Left kidney (tissue), 8 donors: ENCODE data around the gene SYNPR. TPM values are rescaled to one million over a fixed set of nuclear protein-coding genes. Genes with fewer than 3 reads are reported as not detected.
A peak's percentile ranks its signal among the peaks of the same experiment; 100 is the strongest.
"Not testable (repeated sequence)": the region's sequence is repeated elsewhere in the genome, so short reads cannot be mapped to it uniquely, and the experiment has no call there.

Source experiments
- DNase-seq: peaks from one replicate; pipeline ENCODE4 v3.0.0-alpha.2; 2013
- long read RNA-seq, 8 donors: transcript quantifications; one replicate each; lab custom pipeline, GENCODE V29; 2026
- polyA plus RNA-seq: library from polyadenylated mRNA; unstranded; fragments of 120-200 nt; gene quantifications from one replicate; pipeline ENCODE4 v1.2.1, GENCODE V29; 2013; ENCODE audit not compliant: insufficient read length

SYNPR gene
- not detected for polyA plus RNA-seq
- long read RNA-seq, donor 1 = 0 reads
- long read RNA-seq, donor 2 = 0 reads
- long read RNA-seq, donor 3 = 0 reads
- long read RNA-seq, donor 4 = 0 reads
- long read RNA-seq, donor 5 = 0 reads
- long read RNA-seq, donor 6 = 0 reads
- long read RNA-seq, donor 7 = 0 reads
- long read RNA-seq, donor 8 = 0 reads

DNA sequence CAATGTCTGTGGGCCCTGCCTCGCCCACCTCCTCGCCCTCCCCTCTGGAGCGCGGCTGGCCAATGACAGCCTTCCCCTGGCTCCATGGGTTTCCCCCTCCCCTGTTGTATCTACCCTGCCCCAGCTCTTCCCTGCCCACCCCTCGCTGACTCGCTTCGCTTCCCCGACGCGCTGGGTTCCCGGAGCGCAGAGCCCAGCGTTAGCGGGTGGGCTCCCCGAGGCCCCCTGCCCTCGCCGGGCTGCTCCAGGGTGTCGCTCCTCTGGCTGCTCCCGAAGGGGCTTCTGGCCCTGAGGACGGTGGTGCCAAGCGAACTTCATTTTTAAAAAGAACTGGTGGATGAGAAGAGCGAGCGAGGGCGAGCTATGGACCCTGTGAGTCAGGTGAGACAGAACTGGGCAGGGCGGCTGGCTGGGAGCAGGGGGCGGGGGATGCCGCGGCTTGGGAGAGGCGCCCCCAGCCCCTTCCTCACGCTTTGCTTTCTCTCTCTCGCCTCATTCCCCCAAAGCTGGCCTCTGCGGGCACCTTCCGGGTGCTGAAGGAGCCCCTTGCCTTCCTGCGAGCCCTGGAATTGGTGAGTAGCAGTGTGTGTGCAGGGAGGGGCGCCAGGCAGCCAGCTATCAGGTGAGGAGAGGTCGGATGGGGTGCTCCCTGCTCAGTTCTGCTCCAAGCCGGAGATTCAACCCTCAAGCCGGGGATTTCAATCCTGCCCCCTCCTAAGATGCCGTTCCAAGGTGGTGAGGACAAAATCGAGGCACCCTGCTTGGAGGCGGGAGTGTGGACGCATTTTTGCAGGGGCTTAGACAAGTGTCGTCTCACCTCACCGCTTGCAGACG, at the start of gene SYNPR:
Gene SYNPR, plus strand, starts transcription at position 138 of the 834 bp plus-strand sequence.
- DNase-seq = no peak

DNA sequence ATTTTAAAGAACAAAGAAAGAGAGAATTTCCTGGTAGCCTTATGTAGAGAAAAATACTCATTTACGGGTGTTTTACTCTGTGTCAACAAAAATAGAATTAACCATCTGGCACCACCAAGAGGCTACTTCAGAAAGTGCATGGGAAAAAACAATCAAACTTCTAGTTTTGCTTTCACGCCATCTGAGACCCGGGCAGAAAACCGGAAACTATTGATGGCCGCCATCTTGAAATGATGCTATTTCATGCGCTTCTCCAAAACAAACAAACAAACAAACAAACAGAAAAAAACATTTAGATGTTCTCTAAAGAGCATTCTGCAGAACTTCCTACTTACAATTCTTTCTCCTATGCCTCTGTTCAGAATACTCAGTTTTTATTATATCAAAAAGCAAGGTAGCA, 49.4 kb upstream of the SYNPR start:
- peak; percentile 46 for DNase-seq

DNA sequence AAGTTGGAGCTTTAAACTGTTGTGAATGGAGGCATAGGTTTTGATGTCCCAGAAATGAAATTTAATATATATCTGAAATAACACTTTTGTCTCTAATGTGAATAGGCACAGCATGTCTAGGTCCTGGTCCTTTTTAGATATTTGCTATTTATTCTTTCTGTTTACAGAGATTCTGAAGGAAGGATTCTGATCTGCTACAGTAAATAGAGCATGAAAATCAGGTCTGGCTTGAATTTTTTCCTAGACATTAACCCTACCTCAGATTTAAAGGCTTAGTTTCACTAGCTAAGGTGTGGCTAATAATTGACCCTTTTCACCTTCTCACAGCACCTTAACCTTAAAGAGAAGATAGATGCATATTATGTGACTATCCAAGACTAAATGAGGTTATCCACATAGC, 48.0 kb upstream of the SYNPR start:
- DNase-seq = no peak

DNA sequence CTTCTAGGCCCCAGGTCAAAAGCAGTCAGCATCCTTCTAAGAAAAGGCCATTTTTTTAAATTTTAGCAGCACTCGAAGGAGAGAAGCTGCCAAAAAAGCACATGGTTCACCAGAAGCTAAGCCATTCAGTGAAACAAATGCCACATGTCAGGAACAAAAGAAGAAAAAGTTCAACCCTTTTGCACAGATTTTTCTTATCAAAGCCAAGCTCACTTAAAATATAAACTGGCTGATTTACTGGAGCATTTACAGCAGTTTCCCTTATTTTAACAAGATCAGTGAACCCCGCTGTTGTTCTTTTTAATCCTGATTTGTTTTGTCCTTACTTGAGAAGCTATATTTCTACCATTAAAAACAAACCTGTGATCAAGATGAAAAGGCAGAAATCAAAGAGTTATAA, 46.5 kb upstream of the SYNPR start:
- DNase-seq = peak; percentile 44

DNA sequence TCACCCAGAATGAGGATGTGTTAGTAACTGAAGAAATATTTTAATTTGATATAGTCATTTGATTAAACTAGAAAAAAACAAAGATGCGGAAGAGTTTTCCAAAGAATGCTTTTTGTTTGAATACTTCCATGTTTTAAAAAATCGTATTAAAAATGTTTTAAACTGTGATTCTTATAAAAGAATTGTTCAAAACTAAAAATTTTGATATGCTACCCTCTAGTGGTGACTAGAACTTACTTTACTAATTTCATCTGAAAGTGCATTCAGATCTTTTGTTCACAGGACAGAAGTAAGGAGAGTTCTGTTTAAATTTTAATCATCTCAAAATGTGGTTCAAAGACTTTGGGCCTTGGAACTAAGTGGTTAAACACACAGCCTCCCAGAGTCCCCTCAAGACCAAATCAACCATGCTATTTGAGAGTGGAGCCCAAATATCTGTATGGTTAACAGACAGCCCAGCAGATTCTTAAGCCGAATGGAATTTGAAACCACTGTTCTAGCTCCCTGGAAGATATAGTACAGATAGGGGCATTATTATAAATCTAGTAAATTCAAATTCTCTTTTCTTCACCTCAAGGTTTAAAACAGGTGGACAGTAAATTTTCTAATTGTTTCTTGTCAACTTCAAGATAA, 45.2 kb upstream of the SYNPR start:
- DNase-seq = no peak

DNA sequence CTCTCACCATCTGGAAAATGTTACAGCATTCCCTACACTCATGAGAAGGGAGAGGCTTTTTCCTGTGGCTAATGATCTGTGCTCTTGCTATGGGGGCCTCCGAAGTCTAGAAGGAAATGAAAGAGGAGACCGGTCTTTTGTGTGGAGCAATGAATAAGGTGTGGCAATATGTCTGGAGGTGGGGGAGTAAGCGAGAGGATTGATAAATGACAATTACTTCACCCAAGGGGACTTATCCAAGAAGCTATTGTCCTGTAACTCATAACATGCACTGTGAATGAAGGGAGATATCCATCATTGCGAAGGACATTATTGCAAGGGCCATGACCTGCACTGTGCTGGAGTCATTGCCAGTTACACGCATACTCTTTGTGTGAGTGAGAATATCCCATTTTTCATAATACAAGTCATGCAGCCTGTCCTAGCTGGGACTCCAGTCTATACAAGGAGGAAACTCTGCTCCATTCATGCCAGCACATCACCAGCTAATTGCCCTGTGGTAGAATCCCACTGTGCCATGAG, 37.7 kb upstream of the SYNPR start:
- DNase-seq = no peak

DNA sequence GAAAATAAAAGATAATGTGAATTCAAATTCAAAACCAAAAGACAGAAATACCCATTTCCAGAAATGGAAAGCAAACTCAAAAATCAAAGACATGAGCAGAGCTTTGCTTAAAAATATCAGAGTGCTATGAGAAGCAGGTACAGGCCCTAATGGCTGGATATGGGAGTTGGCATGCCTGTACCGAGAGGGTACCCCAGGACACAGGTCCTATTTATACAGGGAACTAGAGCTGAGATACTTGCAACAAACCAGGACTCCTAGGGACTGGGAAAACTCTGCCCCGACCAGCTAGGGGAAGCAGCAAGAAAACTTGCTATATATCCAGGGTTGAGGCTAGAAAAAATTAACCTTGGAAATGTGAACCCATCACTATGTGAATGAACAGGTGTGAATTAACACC, 36.0 kb upstream of the SYNPR start:
- no peak for DNase-seq

DNA sequence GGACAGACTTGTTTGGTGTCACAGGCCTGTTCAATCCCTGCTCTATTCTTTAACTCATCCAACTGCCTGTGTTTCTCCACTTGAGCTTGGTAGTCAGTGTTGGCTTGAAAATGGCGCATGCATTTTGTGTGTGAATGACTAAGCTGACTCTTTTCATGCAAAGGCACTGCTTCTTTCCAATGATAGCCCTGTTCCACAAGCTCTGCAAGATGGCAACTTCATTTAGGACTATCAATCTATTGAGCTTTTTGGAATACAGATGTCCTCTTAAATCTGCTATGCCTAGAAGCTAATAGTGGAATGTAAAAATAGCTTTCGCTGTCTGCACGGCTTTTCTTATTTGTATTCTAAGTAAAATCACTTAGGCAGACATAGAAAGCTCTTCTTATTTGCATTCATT, 33.6 kb upstream of the SYNPR start:
- no peak for DNase-seq

DNA sequence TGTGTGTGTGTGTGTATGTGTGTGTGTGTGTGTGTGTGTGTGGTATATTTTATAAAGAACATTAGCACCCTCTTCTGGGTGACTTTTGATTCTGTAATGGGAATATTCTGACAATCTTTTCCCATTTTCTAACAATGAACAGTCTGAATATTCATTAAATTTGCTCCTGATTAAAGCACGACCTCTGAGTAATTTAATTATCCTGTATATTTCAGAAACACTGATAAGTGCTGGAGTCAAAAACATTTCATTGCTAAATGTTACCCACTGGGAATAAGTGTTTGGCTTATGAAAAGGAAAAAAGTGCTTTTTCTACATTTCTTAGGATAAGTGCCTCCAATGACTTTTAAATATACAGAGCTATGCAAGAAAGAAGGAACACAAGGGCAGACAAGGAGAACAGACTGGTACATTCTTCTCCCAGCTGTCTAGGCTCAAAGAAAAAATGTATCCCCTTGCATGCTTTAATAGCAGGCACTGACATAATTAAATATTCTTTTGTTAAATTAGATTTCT, 32.3 kb upstream of the SYNPR start:
- no peak for DNase-seq

DNA sequence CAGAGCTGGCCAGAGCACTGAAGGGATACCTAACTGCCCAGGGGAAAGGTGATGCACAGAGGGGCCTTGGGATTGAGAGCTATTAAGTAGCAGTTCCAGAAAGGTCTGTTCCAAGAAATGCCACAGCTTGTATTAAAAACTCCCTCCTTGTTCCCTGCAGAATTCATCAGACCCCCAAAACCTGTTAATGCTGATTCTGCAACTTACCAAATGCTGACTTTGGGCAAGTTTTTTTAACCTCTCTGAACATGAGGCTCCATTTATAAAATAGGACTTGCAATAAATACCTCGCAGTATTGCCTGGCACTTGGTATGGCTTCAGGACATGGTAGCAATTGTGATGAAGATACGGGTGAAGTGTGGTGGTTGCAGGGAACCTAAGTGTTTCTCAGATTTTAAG, 30.1 kb upstream of the SYNPR start:
- no peak for DNase-seq

DNA sequence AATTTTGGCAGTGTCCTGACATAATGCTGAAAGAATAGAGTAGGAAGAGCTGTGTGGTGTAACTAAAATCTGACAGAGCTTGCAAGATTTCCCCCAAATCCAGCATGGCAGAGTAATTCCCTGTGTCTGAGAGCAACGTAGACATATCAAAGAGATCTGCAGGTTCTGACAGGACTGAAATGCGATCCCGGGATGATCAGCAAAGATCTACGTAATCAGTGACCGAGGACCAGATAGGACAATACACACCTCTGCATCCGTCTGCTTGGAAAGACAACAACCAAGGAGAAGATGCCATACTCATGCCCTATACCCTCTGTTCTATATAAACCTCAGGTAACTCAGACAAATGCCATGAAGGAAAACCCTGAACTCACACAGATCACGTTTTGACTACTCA, 26.6 kb upstream of the SYNPR start:
- no peak for DNase-seq

DNA sequence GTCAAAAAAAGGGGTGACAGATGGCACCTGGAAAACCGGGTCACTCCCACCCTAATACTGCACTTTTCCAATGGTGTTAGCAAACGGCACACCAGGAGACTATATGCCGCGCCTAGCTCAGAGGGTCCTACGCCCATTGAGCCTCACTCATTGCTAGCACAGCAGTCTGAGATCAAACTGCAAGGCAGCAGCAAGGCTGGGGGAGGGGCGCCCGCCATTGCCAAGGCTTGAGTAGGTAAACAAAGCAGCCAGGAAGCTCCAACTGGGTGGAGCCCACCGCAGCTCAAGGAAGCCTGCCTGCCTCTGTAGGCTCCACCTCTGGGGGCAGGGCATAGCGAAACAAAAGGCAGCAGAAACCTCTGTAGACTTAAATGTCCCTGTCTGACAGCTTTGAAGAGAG, 22.3 kb upstream of the SYNPR start:
- DNase-seq = not testable (repeated sequence)

DNA sequence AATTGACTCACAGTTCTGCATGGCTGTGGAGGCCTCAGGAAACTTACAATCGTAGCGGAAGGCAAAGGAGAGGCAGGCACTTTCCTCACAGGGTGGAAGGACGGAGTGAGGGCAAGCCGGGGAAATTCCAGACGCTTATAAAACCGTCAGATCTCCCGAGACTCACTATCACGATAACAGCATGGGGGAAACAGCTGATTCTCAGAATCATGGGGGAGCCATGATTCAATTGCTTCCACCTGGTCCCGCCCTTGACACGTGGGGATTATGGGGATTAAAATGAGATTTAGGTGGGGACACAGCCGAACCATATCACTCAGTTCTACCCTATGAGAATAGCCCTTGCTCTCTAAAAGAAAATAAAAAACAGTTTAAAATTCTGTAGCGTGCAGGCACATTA, 13.4 kb upstream of the SYNPR start:
- no peak for DNase-seq

DNA sequence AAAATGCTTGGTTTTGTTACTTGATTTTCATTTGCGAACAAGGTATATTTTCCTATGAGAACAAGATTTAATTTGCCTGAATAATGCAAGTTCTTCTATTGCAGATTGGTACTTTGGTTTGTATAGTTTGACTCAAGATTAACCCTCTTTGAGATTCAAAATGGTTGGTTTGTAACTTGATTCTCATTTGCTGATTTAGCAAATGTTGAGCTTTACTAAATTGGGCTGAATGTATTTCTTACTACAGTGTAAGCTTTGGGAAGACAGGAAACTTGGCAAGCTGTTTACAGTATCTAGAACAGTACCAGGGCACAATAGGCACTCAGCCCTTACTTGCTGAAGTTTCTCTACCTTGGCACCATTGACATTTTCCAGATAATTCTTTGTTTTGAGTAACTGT, 3.7 kb upstream of the SYNPR start:
- DNase-seq = no peak

DNA sequence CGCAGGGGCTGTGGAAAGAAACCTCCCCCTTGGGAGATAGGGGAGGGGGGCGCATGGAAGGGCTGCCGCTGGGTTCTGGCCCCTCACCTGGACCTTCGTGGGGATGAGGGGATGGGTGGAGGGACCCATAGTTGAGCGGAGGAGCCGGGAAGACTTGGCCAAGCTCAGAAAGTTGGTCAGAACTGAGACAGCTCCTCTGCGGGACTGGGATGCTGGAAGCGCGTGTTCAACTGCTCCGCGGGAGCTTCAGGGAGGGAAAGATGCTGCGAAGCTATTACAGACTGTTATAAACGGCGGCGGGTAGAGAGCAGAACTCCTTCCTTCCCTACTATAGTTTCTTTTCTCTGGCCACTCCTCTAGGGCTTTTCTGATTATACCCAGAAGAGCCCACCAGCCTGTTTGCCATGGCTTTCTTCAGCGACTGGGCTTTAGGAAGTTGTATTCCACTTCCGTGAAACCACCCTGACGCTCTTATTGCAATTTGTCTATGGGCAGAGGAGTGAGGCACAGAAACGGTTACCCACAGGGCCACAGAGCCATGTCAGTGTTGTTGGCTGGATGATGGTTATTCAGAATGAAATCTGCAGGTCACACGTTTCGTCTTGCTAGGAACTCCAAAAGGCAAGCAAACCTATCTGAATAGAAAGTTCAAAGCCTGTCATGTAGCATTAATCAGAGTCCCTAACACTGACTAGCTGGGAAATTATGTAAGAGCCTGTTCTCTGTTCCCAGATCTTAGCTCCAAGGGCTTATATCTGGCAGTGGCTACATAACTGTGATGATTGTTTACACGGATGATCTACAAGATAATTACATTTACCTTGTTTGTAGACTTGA, 1.1 kb downstream of the SYNPR start:
- DNase-seq = no peak

DNA sequence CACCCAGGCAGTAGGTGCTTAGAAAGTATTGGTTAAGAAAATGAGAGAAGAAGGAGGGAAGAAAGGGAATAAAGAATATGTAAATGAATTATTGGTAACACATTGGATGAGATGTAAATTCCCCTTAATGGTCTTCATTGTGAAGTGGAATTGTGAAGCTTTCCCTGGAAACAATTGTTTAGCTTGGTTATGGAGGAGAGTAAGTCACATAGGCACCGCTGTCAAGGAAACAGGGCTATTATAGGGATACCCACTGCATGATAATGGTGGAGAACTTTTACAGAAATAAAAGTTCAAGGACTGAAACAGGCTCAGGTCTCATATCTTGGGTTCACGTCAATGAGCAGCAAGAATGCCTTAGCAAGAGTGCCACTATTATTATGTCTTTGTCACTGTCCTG, 9.5 kb downstream of the SYNPR start:
- DNase-seq = no peak

DNA sequence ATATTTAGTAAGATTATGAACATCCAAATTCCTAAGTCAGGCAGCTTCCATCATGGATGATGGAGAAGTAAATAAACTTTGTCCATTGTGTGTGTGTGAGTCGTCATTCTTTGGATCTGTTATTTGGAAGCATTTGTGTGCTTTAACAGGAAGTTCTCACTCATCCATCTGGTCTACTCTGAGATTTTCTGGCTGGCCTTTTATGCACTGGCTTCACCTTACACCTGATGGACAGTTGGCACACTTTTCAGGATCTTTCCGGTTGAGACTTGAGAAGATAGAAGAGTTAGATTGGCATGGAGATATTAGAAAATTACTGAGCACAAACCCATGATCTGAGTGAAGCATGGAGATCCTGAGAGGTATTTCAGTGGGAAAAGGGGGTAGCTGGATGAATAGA, 12.6 kb downstream of the SYNPR start:
- DNase-seq = no peak

DNA sequence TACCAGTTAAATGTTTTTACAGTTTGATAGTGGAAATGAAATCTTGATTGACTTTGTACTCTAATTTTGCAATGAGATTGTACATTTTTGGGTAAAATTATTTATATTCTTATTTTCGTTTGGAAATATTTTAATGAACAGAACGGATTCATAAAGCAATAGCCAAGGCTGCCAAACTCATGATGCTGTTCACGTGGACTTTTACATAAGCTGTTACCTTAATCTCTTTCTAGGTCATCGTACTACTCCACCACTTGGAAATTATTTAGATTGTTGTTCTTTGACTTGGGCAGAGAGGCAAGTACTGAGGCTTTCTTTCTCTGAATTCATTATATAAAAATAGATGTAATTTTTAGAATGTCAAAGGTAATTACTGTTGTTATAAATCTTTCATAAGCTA, 16.2 kb downstream of the SYNPR start:
- DNase-seq = no peak

DNA sequence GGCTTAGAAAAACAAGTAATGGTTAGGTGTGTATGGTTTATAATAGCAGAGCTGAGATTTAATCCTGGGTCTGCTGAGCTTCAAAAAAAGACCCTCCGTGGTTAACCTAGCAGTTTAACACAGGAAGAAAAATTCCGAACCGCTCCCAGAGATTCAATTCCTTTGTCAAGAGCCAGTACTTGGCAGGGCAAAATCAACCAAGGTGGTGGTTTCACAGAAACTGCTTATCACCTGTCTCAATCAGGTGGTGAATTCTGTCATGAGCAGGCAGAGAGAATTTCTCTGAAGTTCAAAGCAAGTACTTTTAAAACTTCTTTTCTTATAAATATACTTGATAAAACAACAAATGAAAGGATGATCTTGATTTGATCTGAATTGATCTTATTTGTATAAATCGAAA, 17.2 kb downstream of the SYNPR start:
- DNase-seq = no peak

DNA sequence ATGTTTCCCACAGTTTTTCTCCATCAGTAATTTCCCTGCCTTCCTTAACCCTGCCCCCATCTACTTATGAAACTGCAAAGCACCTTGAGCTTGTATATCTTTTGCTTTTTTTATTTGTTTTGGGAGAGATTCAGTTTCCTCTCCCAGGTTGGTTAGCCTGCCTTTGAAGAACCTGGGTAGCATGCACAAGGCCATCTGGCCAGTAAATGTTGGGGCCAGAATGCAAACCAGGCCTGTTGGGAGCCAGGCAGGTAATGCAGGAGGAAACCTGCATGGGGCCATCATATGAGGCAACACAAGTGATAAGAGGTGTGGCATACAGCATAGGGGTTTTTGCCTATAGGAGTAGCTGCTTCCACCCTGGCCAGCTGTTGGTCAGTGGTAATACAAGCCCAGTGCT, 17.7 kb downstream of the SYNPR start:
- DNase-seq = no peak

DNA sequence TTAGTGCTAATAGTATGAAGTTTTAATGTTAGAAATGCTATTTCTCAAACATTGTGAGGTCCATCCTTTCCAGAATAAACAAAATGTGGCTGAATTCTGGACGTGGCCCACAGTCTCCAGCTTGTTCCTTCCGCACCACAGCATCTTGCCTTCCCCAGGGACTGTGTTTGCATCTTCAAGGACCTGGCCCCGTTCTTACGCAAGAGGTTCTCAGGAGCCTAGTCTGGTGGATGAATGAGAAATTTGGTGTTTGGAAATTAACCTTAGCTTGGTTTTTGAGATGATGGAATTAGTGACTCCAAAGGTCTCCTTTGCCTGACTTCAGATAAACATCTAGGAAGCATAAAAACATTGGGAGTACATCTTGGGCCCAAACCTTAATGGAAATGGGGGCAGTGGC, 18.1 kb downstream of the SYNPR start:
- DNase-seq = no peak

DNA sequence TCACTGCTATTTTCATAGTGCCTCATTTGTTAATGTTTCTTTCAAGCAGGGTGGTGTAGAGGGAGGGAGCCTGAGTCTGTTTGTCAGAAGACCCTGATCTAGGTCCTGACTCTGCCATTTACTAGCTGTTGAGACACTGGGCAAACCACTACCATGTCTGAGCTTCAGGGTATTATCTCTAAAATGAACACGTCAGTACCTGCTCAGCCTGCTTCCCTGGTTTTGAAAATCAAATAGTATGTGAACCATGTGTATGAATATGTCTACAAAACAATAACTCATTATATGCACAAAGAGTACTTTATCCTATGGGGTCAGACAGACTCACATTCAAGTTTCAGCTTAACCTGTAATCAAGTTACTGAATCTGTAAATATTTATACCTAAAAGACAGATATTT, 25.1 kb downstream of the SYNPR start:
- DNase-seq = no peak
